Erythroblast (primary cell): Measurements from ENCODE around the gene SPATA31D3.

ENCODE experiments used
- GATA1 ChIP-seq: IDR thresholded peaks from 2 replicates; pipeline ENCODE4 v1.6.1; 2011; ENCODE audit warnings: low read depth, mild to moderate bottlenecking, control low read depth, low read length, moderate library complexity
- POLR2A ChIP-seq: IDR thresholded peaks from 2 replicates; pipeline ENCODE4 v1.6.1; 2011; ENCODE audit warnings: mild to moderate bottlenecking, low read length

DNA sequence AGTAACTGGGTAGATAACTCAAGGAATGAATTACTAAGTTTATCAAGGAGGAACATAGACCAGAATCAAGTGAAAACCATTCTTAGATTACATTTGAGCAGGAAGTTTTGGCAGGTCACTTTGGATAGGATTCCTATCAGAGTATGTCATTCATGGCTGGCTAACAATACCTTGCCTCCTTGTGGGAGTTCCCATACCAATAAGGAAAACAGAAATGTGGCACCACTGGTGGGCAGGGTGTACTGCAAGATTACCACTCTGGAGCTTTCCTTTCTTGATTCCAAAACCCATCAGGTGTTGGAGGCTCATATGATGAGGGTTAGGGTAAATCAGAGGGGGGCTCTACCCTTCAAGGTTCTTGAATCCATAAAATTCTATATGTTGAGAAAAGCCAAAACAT is 26.7 kb downstream of the SPATA31D3 start:
- TF ChIP-seq POLR2A, result no peak
- no peak for TF ChIP-seq GATA1
